Activated CD4-positive, CD25-positive, alpha-beta regulatory T cell treated with anti-CD3 and anti-CD28 coated beads, Interleukin-2, amount 50 U/mL, for 16 hours (primary cell): Measurements from ENCODE around the gene ZFP42.
"Not testable (repeated sequence)": the region's sequence is repeated elsewhere in the genome, so short reads cannot be mapped to it uniquely, and the experiment has no call there.

Experiments
- DNase-seq: peaks from one replicate; pipeline ENCODE4 v3.0.0-alpha.2; 2020; ENCODE audit warnings: low read depth, low spot score

ZFP42 gene

DNA sequence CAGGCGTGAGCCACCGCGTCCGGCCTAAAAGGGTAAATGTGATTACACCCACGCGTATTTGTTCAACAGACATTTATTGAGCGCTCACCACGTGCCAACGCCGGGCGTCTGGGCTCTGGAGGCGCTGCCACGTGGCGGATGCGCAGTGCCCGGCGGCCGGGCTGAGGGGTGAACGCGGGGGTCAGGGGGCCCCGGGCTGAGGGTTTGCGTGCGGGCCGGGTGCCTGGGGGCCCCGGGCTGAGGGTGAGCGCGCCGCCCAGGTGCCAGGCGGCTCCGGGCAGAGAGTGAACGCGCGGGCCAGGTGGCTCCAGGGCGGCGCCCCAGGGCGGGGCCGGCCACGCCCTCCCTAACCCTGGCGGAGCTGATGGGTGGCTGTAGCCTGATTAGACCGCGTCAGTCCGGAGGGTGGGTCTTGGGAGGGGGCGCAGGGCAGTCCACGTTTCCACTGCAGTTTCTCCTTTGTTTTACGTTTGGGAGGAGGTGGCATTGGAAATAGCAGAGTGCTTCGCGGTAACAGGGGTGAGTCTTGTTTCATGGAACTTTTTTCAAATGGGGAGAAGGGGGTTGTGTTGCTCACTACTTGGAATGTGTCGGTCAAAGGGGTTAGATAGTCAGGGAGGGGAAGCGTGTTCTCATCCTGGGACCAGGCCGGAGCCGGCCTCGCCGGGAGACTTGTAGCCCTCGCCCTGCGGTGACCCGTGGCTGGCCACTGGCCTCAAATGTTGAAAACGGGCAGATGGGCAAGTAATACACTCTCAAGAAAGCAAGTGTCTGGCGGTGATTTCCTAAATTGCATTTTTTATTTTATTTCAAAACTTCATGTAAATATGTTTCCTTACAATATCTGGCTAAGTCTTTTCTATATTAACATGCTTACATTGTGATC is at the start of gene ZFP42:
TSS of gene ZFP42 (plus strand) at position 450 of the 886 bp plus-strand sequence. CDS start 7,037 bp downstream, outside the sequence.
- DNase-seq = no peak

DNA sequence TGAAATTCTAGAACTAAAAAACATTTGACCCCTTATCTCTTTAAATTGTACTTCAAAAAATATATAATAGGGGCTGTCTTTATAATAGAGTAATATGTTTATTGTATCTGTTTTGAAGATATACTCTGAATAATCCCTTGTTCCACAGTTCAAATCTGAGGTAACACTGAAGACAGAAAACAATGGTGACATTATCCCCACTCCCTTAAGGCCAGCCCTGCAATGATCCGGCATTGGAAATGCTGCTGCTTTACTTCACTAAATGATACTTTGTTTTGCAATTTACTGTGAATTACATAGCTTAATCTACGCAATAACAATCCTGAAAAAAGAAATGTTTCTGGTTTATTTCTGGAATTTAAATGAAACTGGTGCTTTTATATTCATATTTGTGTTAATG is 34.4 kb upstream of the ZFP42 start:
- DNase-seq = no peak

GRCh38 chr4:187961961-187962360 is 33.6 kb upstream of the ZFP42 start:
- no peak for DNase-seq

DNA sequence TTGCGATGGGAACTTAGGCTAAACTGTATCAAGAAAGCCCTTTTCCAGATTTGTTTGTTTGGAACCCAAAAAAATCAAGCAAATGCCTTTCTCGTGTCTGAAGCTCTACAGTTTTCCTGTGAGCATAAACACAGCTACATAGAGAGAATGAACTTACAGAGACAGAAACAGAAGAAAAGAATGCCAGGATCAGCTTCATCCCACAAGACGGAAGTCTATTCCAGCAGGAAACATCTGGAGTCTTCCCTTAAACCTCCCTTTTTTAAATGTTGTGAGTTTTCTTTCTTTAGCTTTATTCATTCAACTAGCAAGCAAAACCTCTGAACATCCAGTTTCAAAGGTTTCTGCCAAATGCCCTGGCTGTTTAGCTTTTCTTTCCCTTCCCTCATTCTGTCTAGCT is 32.6 kb upstream of the ZFP42 start:
- no peak for DNase-seq

- DNase-seq = no peak
These were observed 29.8 kb upstream of the ZFP42 start for GRCh38 chr4:187965726-187966125.

GRCh38 chr4:187972135-187972534 is 23.4 kb upstream of the ZFP42 start:
- no peak for DNase-seq

DNA sequence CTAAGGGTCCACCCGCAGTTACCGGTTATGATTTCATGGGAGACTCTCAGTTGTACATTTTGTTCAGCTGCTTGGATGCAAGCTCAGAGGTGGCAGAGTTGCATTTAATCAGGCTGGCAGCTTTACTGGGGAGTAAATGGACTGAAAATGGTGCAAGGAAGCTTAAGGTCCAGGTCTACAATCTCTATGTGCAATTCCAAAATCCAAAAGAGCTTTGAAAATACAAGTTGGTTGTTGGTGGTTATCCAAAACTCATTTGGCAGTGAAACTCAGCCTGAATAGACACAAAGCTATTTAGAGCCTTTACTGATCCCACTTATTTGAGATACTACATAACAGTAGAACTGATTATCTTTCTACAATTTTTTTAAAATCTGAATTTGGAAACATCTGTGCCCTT is 11.8 kb upstream of the ZFP42 start:
- no peak for DNase-seq

DNA sequence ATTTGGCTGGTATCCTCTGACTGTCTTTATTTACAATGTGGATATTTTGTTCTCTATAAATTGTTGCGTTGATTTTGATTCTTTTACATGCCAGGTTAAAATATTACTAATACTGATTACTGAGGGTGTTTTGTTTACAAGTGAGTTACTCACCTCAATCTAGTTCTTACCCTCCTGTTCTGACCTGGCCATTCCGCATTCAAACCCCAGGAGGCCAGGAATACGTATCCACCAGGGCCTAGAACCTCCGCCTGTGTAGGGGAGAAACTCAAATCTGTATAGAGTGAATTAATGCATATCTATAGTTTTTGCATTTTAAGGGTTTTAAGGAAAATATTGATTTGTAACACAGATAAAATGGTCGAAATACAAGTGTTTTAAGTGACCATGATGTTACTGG is 2.6 kb upstream of the ZFP42 start:
- no peak for DNase-seq

DNA sequence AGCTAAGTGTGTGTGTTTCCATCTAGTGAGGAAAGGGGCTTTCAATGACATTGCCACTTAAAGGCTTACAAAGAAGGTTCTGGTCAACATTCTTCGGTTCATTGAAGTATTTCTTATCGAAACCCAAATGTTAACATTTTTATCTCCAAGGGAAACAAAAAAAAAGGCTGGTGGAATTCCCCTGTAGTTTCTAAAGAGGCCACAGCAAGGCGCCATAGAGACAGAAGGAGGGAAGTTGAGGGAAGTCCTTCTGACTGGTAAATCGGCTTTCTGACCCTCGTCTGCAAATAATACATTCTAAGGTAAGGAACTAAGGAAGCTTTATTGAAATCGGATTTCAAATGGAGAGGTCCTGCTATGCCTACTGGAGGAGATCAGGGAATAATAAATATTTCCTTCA is 1.7 kb upstream of the ZFP42 start:
- no peak for DNase-seq

GRCh38 chr4:187996502-187997177 is 1.1 kb downstream of the ZFP42 start:
- DNase-seq = no peak

- not testable (repeated sequence) for DNase-seq
These were observed 2.4 kb downstream of the ZFP42 start for GRCh38 chr4:187997991-187998390.

DNA sequence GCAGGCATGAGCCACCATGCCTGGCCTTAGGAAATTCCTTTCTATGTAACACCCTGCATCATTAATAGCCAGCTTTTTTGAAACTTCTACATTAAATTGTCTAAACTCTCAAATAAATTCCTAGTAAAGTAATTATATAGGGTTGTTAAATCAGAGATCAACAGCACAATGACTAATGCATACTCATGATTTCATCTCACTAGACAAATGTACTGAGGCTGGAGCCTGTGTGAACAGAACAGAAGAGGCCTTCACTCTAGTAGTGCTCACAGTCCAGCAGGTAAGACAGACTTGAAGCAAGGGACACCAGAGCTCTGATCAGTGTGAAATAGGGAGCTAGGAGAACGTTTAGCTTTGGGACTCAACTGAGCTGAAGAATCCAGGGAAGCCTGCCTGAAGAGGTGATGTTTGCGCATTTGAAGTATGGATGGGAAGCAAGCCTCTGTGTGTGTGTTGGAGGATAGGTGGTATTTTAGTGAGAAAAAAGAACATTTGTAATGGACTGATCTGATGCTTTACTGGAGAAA is 3.9 kb downstream of the ZFP42 start:
- DNase-seq = no peak

DNA sequence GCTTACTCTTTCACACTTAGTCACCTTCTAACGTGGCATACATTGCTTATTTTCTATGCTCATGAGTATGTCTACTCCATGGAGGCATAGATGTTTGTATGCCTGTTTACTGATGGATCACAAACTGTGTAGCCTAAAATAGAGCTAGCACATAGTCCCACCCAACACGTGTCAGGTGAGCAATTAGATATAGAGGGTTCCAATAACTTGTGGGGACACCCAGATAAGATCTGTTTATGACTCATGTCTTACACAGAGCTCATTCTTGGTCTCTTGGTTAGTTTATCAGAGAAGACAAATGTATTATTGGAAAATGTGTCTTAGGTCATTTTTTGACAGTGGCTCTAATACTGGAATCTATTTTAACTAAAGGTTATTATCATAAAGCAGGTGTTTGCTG is 6.8 kb downstream of the ZFP42 start:
- DNase-seq = no peak

GRCh38 chr4:188002751-188003150 is 7.2 kb downstream of the ZFP42 start:
- DNase-seq = no peak

GRCh38 chr4:188005561-188005960 is 10.0 kb downstream of the ZFP42 start:
- DNase-seq = no peak

- no peak for DNase-seq
These were observed 10.8 kb downstream of the ZFP42 start for GRCh38 chr4:188006285-188006848.

DNA sequence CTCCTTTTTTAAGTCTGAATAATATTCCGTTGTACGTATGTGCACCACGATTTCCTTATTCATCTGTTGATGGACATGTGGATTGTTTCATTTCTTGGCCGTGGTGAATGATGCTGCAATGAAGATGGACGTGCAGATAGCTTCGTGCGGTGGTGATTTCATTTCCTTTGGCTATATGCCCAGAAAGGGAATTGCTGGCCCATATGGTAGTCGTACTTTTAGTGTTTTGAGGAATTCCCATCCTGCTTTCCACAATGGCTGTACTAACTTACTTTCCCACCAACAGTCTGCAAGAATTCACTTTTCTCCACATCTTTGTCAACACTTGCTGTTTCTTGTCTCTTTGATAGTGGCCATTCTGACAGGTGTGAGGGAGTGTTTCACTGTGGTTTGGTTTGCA is 12.8 kb downstream of the ZFP42 start:
- DNase-seq = no peak

- no peak for DNase-seq
These were observed 16.9 kb downstream of the ZFP42 start for GRCh38 chr4:188012426-188012945.

GRCh38 chr4:188015025-188015940 is 19.7 kb downstream of the ZFP42 start:
- DNase-seq = no peak

- DNase-seq = no peak
These were observed 21.2 kb downstream of the ZFP42 start for GRCh38 chr4:188016754-188017153.

GRCh38 chr4:188018262-188018661 is 22.7 kb downstream of the ZFP42 start:
- DNase-seq = no peak
